ENCODE results near the gene SPOCD1. TPM values are rescaled to one million over a fixed set of nuclear protein-coding genes. Genes with fewer than 3 reads are reported as not detected.

Gene SPOCD1
- polyA plus RNA-seq, 1 of the 3 experiments (the other 2 are of a cell fraction): 10.7 TPM

DNA sequence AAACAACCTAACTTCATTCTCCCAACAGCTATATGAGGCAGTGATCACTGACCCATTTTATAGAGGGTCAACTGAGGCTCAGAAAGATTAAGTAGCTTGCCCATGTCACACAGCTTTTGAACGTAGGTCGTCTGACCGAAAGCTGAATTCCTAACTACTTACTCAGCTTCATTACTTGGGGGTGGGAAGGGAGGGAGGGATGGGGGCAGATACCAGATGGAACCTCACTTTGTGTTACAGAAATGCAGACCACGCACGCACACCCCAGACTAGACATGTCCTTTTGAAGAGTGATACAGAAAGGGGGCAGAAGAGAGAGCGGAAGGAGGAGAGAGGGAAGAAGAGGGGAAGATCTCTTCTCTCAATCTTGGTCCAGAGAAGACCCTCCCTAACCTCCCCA is 53.9 kb downstream of the SPOCD1 start:
- TF ChIP-seq GABPA (IDR thresholded peaks at IDR 0.05; ENCODE audit: low read depth) (no peak), RXRA (IDR thresholded peaks at IDR 0.05; ENCODE audit: borderline replicate concordance, low read depth) (no peak), EZH2phosphoT487 (IDR thresholded peaks at IDR 0.05; ENCODE audit: borderline replicate concordance, low read depth) (no peak), RCOR1 (IDR thresholded peaks at IDR 0.05; ENCODE audit: low read length) (no peak), FOXJ3 (CRISPR knock-in tag; IDR thresholded peaks at IDR 0.05) (no peak), RAD21 (IDR thresholded peaks at IDR 0.05; ENCODE audit: low read length) (no peak), NRF1 (IDR thresholded peaks at IDR 0.05; ENCODE audit: low read depth, low read length) (no peak)
- TF ChIP-seq, protein P1, sequence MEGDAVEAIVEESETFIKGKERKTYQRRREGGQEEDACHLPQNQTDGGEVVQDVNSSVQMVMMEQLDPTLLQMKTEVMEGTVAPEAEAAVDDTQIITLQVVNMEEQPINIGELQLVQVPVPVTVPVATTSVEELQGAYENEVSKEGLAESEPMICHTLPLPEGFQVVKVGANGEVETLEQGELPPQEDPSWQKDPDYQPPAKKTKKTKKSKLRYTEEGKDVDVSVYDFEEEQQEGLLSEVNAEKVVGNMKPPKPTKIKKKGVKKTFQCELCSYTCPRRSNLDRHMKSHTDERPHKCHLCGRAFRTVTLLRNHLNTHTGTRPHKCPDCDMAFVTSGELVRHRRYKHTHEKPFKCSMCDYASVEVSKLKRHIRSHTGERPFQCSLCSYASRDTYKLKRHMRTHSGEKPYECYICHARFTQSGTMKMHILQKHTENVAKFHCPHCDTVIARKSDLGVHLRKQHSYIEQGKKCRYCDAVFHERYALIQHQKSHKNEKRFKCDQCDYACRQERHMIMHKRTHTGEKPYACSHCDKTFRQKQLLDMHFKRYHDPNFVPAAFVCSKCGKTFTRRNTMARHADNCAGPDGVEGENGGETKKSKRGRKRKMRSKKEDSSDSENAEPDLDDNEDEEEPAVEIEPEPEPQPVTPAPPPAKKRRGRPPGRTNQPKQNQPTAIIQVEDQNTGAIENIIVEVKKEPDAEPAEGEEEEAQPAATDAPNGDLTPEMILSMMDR (IDR thresholded peaks at IDR 0.05): no peak
- TF ChIP-seq, protein P2, sequence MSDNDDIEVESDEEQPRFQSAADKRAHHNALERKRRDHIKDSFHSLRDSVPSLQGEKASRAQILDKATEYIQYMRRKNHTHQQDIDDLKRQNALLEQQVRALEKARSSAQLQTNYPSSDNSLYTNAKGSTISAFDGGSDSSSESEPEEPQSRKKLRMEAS (IDR thresholded peaks at IDR 0.05; ENCODE audit: low read depth): no peak
- TF ChIP-seq, protein P3, sequence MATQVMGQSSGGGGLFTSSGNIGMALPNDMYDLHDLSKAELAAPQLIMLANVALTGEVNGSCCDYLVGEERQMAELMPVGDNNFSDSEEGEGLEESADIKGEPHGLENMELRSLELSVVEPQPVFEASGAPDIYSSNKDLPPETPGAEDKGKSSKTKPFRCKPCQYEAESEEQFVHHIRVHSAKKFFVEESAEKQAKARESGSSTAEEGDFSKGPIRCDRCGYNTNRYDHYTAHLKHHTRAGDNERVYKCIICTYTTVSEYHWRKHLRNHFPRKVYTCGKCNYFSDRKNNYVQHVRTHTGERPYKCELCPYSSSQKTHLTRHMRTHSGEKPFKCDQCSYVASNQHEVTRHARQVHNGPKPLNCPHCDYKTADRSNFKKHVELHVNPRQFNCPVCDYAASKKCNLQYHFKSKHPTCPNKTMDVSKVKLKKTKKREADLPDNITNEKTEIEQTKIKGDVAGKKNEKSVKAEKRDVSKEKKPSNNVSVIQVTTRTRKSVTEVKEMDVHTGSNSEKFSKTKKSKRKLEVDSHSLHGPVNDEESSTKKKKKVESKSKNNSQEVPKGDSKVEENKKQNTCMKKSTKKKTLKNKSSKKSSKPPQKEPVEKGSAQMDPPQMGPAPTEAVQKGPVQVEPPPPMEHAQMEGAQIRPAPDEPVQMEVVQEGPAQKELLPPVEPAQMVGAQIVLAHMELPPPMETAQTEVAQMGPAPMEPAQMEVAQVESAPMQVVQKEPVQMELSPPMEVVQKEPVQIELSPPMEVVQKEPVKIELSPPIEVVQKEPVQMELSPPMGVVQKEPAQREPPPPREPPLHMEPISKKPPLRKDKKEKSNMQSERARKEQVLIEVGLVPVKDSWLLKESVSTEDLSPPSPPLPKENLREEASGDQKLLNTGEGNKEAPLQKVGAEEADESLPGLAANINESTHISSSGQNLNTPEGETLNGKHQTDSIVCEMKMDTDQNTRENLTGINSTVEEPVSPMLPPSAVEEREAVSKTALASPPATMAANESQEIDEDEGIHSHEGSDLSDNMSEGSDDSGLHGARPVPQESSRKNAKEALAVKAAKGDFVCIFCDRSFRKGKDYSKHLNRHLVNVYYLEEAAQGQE (IDR thresholded peaks at IDR 0.05; ENCODE audit: low read depth, low read length): no peak
- TF ChIP-seq, protein P4, sequence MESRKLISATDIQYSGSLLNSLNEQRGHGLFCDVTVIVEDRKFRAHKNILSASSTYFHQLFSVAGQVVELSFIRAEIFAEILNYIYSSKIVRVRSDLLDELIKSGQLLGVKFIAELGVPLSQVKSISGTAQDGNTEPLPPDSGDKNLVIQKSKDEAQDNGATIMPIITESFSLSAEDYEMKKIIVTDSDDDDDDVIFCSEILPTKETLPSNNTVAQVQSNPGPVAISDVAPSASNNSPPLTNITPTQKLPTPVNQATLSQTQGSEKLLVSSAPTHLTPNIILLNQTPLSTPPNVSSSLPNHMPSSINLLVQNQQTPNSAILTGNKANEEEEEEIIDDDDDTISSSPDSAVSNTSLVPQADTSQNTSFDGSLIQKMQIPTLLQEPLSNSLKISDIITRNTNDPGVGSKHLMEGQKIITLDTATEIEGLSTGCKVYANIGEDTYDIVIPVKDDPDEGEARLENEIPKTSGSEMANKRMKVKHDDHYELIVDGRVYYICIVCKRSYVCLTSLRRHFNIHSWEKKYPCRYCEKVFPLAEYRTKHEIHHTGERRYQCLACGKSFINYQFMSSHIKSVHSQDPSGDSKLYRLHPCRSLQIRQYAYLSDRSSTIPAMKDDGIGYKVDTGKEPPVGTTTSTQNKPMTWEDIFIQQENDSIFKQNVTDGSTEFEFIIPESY (IDR thresholded peaks at IDR 0.05; ENCODE audit: borderline replicate concordance, low read depth): no peak

More for the DNA sequence above, 53.9 kb downstream of the SPOCD1 start:
- H3K4me1 ChIP-seq (ENCODE audit: control insufficient read depth in 1 of 2, insufficient read depth in 2 of 2, low read depth in 1 of 2, low read length in 1 of 2): peaks cover 27 to 55% of the 10 kb centered on the region in 2 experiments
- H3K9me2 ChIP-seq: no peaks in the 10 kb centered on the region
- H3K27me3 ChIP-seq (ENCODE audit: insufficient read depth): no peaks in the 10 kb centered on the region
- peaks cover 5% of the 10 kb centered on the region for H3F3A ChIP-seq (replicated peaks; ENCODE audit: insufficient read depth)
- 53% methylated on average over 6 of the region's 6 CpGs for WGBS (ENCODE audit: low lambda C conversion rate)
- DNase-seq: no peak
- no peaks in the 10 kb centered on the region for H3K36me3 ChIP-seq (replicated peaks in 1 of 2; ENCODE audit: control insufficient read depth in 1 of 2, insufficient read depth in 2 of 2, low read length in 1 of 2)
- H4K20me1 ChIP-seq (ENCODE audit: insufficient read depth): peaks cover 8% of the 10 kb centered on the region; the same call in 1 of the 2 replicates
- peak overlapping the region in 1 of 2 experiments; percentile 56; a peak in 1 of 4 replicates for H3K27ac ChIP-seq (ENCODE audit: low read depth in 2 of 2, low read length in 1 of 2)
- no peaks in the 10 kb centered on the region for H3K9me3 ChIP-seq
- peak overlapping the region; percentile 60; the same call in 1 of the 2 replicates for H3K9ac ChIP-seq
- H3K4me2 ChIP-seq: peak overlapping the region; percentile 99
- no peak overlapping the region for H2AFZ ChIP-seq (ENCODE audit: low read depth)
- H3K4me3 ChIP-seq (ENCODE audit: low read depth in 2 of 2, low read length in 1 of 2): peak overlapping the region; percentile 74 to 75; a peak in 3 of 4 replicates
- ChIA-PET CTCF (interaction anchor here (1.0 to 25.0 kb wide), 12 partner anchors 9 to 209 kb away, joined by 3 to 707 read pairs (median 16); partner anchors contain the start of gene PTP4A2), POLR2A (interaction anchor here (6.5 kb wide), 1 partner anchor 21 kb away, joined by 58 read pairs; no protein-coding TSS in a partner anchor)
- H3K79me2 ChIP-seq (ENCODE audit: insufficient read depth): peaks cover 18% of the 10 kb centered on the region; the same call in 1 of the 2 replicates

All from SK-N-SH (cell line).